HUDEP-2 (cell line): ENCODE results near the gene FGD2.

ENCODE experiments used
- DNase-seq, 76 experiments: peaks; one replicate each; lab custom pipeline; 2025; ENCODE audit not compliant: unreplicated experiment in 76 of 76; lab: John Stamatoyannopoulos, UW

The FGD2 gene, protein sequence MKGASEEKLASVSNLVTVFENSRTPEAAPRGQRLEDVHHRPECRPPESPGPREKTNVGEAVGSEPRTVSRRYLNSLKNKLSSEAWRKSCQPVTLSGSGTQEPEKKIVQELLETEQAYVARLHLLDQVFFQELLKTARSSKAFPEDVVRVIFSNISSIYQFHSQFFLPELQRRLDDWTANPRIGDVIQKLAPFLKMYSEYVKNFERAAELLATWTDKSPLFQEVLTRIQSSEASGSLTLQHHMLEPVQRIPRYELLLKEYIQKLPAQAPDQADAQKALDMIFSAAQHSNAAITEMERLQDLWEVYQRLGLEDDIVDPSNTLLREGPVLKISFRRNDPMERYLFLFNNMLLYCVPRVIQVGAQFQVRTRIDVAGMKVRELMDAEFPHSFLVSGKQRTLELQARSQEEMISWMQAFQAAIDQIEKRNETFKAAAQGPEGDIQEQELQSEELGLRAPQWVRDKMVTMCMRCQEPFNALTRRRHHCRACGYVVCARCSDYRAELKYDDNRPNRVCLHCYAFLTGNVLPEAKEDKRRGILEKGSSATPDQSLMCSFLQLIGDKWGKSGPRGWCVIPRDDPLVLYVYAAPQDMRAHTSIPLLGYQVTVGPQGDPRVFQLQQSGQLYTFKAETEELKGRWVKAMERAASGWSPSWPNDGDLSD

GRCh38 chr6:37005061-37005810 is at the start of gene FGD2:
FGD2 (plus strand) TSS chr6:37005655; CDS start chr6:37005818, 163 bp downstream.
- peak in 33 of 76 experiments; percentile 12 to 64 (median 33) for DNase-seq

DNA sequence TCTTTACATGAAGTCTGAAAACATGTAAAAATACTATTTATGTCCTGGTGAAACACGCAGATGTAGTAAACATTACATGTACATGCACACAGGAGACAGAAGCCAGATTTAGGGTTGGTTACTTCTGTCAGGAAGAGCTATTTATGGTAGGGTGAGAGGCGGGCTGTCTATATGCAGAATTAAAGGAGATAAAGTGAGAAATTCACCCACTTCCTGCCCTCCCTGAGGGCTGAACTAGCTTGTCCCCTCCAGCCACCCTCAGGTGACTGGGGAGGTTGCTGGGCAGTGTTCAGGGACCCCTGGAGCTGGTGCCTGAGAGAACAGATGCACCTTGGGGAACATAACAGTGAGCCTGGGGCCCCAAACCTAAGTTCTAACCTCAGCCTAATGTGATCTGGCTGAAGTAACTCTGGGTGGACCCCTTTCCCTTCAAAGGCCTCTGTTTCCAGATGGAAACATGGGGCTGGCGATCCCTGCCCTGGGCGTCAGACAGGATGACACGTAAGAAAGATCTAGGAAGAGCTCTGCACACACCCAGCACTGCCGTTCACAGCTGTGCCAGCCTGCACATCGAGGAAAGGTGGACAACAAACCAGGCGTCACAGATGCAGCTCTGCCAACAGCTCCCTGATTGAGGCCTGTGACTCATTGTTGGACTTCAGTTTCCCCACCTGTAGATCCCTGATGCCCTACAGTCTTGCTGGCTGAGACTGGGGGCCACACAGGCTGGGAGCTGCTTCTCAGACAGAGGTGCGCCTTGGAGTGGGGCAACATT is 49.6 kb upstream of the FGD2 start:
- DNase-seq = no peak

- DNase-seq = no peak
These were observed 49.0 kb upstream of the FGD2 start for GRCh38 chr6:36956446-36956820.

DNA sequence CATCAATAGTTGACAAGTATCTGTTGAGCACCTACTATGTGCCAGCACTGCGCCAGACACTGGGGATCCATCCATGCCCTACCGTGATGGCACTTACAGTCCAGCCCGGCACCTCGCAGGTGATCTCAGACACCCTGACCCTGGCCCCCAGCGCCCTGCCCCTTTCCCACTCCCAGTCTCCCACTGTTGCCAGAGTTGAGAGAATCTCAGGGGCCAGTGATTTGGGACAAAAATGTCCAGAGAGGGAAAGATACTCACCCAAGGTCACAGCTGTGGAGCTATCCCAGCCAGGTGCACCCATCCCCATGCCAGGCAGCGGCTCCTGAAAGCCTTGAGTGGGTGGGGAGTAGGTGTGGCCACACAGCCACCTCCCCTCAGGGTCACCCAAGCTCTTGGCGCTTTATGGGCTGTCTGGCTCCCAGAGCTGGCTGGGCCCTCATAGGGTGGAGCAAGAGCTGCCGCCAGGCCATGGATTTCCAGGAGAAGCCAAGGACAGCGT is 47.6 kb upstream of the FGD2 start:
- no peak for DNase-seq

DNA sequence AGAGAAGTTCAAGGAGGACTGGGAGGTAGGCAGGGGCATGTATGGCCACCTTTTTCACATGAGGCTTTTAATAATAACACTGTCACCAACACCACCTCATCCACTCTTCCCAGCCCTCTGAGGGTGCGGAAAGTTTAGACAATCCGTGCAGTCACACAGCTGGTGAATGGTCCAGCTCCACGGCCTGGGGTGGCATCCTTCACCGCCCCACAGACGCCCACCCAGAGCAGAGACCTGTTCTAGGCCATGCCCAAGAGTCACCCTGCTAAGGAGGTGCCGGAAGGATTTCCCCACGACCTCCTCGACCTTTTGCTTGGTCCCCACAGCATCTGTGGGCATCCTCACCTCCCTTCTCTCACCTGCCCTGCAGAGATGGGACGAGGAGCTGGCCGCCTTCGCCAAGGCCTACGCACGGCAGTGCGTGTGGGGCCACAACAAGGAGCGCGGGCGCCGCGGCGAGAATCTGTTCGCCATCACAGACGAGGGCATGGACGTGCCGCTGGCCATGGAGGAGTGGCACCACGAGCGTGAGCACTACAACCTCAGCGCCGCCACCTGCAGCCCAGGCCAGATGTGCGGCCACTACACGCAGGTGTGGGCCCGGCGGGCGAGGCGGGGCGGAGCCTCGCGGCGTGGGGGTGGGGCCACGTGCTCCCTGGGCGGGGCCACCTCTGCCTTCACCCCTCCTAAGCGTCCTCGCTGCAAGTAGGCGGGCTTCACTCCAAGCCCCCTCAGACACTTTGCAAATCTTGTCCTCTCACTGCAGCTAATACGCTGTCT is 46.5 kb upstream of the FGD2 start:
- no peak for DNase-seq

- peak in 2 of 76 experiments; percentile 20 to 54 for DNase-seq
These were observed 45.8 kb upstream of the FGD2 start for GRCh38 chr6:36959555-36960250.

GRCh38 chr6:36961441-36962435 is 43.7 kb upstream of the FGD2 start:
- no peak for DNase-seq

- DNase-seq = peak in 36 of 76 experiments; percentile 17 to 63 (median 36)
These were observed 42.6 kb upstream of the FGD2 start for GRCh38 chr6:36962874-36963273.

DNA sequence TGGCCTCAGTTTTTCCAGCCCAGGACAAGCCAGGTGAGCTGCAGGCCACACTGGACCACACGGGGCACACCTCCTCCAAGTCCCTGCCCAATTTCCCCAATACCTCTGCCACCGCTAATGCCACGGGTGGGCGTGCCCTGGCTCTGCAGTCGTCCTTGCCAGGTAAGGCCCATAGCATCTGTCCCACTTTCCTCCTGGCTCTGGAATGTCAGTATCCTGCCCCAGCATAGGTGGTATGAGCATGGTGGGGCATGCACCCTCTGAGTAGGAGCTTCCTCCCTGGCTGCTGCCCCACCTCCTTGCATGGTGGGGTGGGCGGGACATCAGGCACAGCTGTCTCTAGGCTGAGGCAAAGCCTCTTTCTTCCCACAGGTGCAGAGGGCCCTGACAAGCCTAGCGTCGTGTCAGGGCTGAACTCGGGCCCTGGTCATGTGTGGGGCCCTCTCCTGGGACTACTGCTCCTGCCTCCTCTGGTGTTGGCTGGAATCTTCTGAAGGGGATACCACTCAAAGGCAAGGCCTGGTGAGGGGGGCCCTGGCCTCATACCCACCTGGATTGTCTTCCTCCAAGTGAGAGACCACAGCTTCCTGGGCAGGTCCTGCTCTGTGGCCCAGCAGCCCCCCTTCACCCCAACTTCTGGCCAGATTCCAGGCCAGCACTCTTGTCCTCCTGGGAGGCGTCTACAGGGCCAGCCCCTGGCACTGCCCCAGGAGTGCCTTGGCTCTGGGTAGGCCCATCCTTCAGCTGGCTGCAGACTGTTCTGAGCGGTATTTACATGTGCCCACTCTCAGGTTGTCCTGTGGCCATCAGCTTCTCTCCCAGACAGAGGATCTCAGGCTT is 41.8 kb upstream of the FGD2 start:
- peak in 61 of 76 experiments; percentile 10 to 74 (median 44) for DNase-seq

- no peak for DNase-seq
These were observed 41.1 kb upstream of the FGD2 start for GRCh38 chr6:36964349-36964748.

- no peak for DNase-seq
These were observed 40.5 kb upstream of the FGD2 start for GRCh38 chr6:36964908-36965307.

GRCh38 chr6:36967301-36967700 is 38.2 kb upstream of the FGD2 start:
- no peak for DNase-seq

DNA sequence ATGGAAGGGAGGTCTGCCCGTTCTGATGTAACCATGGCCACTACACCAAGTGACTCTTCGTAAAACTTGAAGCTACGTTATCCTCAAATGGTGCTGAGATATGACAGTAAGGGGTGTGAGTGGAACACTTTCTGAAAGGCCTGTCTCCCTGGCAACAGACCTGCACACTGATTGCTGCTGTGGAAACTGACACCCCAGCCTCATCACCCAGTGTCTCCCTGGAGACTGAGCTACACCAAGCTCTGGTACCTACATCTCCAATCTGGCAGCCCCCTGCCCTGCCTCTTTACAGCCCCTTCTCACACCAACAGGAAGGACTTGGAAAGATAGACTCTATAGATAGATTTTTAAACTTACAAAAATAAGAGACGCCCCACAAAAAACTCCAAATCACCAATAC is 37.7 kb upstream of the FGD2 start:
- DNase-seq = no peak

DNA sequence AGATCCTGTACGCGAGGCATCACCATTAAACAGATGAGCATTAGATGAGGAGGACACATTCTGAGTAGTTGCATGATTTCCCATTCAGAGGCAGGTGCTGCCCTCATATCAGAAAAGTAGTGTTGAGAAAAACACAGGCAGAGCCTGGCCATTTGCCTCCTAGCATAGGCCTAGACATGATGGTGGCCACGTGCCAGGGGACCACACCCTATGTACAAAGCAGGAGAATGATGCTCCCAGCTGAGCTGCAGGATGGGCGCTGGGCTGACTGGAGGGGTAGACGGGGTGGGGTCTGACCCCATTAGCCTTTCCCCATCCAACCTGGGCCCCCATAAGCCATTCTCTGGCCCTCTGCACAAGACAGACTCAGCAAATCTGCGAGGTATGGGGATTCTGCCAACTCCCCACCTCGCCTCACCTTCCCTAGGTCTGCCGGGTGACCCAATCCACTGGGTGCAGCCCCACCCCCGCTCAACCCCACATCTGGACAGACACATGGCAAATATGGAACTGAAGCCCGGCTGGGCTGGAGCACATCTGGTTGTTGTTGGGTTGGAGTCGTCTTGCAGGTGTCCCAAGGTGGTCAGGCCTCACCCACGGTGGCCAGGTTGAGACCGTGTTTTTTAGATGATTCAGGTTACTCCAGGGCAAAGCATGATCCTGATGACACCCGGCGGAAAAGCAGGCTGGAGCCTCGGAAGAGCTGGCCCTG is 37.0 kb upstream of the FGD2 start:
- DNase-seq = peak in 65 of 76 experiments; percentile 19 to 81 (median 62)

- no peak for DNase-seq
These were observed 36.2 kb upstream of the FGD2 start for GRCh38 chr6:36969240-36969691.
